GM21447 (cell line): ENCODE measurements around the gene CAPN9.

ENCODE experiments used
- ATAC-seq: cut with Tn5 transposase; IDR thresholded peaks from one replicate; pipeline ENCODE4 v1.9.1; 2021; ENCODE audit not compliant: unreplicated experiment

Gene CAPN9

DNA sequence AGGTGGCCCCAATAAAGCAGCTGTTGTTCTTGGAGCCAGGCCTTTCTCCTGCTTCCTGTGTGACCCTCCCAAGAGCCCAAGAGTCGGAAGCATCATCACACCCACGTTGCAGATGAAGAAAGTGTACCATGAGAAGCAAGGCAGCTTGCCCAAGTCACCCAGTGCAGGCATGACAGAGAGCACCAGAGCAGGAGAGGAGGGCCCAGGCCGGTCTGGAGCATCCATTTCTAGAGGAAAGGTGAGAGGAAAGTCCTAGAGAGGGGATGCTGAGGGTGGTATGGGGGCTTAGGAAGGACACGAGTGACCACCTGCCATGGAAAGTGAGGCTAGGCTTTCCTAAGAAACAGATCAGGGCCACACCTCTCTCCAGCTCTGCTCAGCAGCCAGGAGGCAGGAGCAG, 74.2 kb downstream of the CAPN9 start:
- no peak for ATAC-seq

DNA sequence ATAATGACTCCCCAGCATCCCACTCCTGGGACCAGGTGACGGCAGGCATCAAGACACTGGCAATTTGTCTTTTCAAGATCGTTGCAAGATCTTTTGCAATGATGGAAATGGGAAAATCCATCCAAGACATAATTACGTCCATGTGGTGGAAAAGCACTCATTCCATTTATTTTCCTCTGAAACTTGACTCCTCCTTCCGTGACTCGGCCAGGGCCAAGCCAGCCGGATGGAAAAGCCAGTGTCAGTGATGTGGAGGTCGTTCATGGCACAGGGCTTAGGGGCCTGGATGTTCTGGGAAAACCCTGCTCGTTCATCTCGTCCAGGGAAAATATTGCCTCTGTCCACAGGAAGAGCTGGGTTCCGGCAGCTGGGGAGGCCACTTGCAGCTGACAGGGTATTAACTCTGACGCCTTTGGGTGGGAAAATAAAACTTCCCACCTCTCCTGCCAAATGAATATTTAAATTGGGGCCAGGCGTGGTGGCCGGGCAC, 74.9 kb downstream of the CAPN9 start:
- ATAC-seq, result no peak

DNA sequence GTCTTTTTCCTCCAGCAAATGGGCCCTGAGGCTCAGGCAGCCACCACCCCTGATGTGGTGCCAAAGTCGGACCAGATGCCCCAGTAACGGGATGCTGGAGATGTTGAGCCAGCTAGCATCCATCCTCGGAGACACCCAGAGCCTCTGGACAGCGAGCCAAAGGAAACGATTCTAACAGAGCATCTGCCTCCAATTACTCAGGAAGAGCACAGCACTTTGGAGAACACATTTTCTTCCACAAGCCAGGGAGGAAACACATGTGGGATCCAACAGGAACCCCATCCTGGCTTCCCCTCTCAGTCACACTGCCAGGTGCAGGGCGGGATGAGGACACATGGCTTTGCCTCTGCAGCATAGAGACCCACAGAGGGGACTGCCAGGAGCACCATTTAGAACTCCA, 76.2 kb downstream of the CAPN9 start:
- ATAC-seq, result no peak

DNA sequence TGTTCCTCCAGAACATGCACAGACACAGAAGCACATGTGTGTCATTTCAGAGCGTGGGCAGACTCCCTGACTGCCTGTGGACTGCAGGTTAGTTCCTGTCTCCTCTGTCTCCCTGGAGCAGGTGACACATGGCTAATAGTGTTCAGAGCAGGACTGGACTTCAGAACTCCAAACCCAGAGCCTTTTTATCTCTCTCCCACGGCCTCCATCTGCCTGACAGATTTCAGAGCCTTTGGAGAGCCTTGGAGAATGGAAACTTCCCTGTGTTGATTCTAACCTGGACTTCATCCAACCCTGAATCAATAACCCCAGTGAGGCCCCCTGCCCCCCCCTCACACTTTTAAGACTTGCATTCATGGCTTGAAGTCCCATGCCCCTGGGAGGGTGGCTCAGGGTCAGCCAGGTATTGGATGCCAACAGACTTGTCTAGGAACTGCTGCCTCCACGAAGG, 76.8 kb downstream of the CAPN9 start:
- ATAC-seq, result no peak

DNA sequence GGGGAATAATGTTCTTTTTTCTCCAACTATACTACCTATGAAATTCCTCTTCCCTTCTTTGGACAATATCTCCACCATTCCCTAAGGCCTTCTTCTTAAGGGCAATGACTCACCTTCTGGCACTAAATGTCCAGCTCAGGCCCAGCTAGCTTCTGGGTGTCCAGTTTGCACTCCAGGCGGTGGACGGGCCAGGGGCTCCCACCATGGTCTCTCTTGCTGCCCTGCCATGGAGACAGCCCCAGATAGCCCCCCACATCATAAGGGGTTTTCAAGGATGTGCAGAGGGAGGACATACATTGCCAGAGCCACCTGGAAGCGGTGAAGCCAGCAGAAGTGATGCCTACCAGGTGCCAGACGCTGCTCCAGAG, 77.3 kb downstream of the CAPN9 start:
- ATAC-seq, result no peak

DNA sequence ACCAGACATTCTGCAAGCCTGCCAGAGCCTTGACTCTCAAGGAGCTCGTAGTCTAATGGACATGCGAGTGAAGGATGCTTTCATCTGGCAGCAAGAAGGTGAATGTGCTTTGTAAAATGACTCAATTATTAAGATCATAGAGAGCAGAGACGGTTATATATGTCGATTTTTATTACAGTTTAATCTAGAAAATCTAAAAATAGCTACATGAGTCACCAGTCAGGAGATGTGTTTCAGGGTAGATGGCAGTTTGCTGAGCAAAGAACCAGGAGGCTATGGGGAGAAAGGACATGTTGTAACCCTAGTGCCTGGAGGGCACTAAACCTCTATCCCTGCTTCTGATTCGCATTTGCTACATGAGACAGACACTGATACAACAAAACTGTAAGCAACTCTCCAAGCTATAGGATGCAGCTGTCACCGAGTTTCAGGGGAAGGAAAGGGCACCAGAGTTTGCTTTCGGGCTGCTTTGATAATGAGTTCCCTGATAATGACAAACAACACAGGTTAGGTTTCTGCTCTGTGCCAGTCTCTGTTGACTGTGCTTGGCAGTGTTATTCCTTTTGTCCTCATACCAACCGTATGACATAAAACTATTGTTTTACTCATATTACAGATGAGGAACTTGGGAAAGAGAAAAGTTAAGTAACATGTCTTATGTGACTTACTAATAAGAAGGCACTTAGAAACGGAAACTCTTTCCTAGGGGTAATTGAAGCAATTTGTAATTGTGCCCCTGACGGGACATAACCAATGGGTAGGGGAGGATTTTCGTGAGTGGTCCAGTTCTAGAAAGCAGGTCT, 77.9 kb downstream of the CAPN9 start:
- no peak for ATAC-seq

DNA sequence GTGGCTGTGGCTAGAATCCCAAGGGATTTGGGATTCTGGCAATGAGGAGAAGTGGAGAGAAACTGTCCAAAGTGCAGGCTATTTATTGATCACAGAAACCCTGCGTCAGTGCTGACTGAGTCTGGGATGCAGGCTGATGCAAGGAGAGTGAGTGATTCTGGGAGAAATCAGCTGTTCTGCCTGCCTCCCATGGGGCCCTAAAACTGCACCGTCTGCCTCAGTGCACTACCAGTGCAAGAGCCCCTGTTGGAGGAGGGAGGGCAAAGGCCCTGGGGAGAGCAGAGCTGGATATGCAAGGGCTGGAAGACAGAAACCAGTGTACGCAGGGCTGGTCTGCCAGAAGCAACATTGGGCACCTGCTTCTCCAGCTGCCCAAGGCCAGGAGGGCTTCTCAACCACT, 78.6 kb downstream of the CAPN9 start:
- no peak for ATAC-seq

DNA sequence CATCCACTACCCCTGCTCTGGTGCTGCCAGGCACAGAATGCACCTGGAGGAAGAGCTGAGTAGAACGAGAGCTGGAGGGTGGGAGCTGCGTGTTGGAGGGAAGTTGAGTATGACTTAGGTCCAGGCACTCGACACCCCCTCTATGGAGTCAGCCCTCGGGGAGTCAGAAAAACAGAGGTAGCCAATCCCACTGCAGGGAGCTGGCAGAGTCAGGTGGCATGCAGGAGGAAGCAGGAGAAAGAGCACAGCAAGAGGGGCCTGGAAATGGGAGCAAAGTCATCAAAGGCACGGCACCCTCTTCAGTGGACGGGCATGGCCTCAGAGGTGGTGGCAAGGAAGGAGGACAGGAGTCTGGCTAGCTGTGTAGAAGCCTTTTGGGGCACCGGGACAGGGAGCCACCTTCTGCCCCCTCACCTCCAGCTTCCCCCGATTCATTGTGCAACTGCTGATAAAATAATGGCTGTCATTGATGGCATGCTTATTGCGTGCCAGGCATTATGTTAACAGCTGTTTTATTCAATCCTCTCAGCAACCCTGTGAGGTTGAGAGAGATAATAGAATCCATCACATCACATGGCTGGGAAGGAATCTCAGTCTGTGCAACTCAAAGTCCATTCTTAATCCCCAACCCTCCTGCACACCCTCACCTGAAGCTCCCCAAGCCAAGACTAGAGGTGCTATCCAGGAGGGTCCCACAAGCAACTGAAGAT, 79.1 kb downstream of the CAPN9 start:
- ATAC-seq, result no peak

DNA sequence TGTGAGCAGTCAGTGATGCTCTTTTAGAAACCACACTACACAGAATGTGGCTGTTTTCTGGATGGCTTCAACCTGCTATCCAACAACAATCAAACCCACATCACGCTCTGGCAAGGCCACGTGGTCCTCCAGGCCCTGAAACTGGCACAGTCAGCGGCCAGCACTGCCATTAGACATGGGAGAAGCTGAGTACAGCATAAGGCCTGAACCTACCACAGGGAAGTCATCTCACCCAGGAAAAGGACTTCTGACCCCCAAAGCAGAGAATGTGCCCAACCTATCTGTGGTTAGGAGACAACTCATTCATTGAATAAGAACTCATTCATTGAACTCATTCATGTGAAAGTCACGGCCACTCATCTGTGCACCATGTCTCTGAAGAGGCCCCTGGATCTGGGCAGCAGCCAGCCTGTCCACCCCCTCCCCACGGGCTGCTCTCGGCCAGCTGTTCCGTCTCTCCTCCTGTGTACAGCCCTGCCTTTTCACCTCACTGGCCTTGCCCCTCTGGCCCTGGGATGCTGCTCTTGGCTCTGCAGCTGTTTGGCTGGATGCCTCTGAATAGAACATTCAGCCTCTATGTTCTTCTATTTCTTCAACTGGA, 80.0 kb downstream of the CAPN9 start:
- ATAC-seq, result no peak

DNA sequence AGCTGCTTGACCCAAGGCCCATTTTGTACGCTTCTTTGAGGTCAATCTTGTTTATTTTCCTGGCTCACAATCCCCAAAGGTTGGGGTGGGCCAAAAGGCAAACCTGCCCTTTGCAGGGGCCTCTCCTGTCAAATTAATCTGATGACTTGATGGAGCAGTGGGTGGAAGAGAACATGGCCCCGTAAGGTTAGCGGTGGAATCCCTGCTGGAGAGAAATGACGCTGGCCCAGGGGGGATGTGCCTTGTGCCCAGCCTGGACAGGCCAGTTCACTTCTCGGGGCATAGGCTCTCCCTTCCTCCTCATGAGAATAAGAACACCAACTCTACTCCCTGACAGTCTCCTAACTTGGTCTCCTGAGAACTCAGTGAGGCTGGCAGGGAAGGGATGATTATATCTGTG, 80.6 kb downstream of the CAPN9 start:
- no peak for ATAC-seq

DNA sequence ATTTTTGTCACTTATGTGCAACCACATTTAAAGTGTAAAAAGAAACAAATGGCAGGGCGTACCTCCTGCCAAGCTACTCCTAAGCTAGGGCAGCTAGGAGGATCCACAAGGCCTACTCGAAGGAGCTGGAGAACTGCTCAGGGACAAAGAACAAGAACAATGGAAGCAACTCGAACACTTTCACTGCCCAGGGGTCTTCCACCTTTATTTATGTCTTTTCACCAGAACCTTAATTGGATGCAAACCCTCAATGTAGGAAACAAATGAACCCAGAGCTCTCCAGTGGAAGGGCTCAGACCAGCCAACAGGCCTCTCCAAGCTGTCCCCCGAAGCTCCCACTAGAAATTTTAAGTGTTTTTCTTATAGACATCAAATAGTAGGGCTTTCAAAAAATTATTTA, 81.2 kb downstream of the CAPN9 start:
- ATAC-seq, result no peak

DNA sequence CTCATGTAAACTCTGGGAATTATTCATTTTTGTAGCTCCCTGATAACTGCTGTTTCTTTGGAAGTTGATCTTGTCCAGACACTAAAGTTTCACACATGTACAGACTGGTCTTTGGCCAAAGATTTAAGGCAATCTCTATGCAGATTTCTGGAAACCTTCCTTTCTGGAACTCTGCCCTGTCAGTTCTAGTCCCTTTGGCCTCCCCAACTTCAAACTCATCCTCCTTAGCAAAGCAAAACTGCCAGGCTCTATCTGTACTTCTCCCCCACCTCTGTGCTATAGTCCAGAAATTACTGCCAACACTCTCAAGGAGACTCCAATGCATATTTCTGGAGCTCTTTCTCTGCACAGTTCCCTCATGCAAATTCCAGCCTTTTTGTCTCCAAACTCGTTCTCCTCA, 84.6 kb downstream of the CAPN9 start:
- no peak for ATAC-seq

DNA sequence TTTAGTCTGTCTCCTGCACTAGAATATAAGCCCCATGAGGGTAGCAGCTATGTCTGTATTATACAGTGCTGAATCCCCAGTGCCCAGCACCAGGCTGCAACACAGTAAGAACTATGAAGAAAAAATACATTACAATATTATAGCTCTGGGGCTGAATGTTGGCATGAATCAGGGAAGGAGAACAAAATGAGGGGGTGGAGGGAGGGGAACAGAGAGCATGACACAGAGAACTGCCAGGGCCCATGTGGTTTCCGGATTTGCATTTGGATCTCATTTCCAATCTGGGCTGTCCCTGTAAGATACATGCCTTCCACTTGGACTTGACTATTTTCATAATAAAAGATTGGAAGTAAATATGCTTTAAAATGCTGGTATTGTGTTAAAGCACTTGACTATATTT, 85.3 kb downstream of the CAPN9 start:
- ATAC-seq, result no peak

DNA sequence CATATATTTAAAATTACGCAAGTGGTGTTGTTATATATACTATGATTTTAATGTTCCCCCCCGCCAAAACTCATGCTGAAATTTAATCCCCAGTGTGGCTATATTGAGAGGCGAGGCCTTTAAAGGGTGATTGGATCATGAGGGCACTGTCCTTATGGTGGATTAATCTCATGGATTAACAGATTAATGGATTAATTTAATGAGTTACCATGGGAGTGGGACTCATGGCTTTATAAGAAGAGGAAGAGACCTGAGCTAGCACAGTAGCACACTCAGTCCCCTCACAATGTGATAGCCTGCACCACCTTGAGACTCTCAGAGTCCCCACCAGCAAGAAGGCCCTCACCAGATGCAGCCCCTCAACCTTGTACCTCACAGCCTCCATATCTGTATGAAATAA, 86.3 kb downstream of the CAPN9 start:
- ATAC-seq, result no peak

DNA sequence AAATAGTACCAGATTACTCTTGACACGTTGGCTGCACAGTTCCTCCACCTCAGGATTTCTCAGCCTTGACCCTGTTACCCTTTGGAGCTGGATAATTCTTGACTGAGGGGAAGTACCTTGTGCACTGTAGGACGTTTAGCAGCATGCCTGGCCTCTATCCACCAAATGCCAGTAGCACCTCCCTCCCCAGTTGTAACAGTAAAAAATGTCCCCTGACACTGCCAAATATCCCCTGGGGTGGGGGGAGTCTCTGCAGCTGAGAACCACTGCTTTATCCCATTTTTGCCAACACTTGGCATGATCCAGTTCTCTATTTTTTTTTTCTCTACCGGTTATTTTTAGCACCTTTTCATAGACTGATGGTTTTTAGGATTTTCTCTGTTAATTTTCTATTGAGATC, 87.1 kb downstream of the CAPN9 start:
- ATAC-seq, result no peak

DNA sequence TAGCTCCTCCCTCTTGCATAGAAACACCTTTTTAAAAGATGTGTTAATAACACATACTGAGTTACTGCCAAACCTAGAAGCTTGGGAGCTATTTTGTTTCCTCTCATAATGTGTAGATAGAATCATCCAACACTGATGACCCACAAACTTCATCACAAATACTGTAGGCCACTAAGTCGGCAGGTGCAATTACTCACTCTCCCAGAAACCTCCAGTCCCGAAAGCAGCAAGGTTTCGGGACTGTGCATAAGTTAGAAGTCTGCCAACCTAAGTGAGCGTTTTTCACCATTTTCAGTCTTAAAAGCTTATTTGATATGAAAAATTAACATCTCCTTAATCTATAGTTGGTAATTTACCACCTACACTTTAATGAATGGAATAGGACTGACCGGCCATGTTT, 89.2 kb downstream of the CAPN9 start:
- ATAC-seq, result no peak

DNA sequence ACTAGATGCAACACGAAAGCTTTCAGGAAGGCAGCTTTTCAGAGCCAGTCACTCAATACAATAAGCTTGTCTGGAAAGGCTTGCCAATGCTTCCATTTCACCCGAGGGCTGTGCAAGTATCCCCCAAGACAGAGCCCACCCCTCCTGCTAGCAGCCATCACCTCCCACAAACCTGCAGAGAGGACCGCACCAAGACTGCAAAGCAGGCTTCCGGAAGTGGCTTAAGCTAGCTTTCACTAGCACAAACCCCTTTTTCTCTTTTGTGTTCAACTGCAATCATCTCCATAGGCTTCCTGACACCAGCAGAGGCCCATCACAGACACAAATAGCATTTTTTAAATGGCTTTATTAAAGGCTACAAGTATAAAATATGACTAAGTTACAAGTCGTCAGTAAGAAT, 89.6 kb downstream of the CAPN9 start:
- no peak for ATAC-seq

DNA sequence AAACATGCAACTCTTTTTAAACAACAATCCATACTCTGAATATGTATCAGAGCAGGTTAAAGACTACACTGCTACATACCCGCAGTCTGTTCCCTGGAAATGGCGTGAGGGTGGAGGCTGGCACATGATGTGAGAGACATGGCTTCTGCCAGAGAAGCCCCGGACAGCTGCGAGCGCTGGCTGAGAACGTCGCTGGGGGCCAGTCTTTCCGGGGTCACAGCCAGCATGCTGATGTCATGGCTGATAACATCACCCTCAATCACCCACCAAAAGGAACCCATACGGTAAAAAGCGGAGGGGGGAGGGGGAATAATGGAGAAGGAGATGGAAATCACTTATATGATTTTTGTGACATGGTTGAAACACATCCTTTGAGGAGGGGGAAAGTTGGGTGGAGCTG, 92.0 kb downstream of the CAPN9 start:
- no peak for ATAC-seq

DNA sequence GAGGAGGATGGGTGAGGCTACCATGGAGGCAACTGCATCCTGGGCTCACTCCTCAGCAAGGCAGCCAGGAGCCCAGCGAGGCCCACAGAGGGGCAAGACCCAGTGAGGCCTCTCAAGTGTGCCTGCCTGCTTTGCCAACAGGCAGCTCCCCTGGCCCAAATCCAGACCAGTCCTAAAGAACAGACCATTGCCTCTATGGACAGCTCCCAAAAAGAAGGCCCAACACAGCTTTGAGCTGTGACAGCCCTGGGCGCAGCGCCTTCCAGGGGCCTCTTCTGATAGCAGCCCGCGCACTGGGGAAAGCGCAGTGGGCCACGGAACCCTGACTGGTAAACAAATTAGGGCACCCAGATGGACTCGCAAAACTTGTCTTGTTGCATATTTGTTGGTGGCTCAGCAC, 95.6 kb downstream of the CAPN9 start:
- no peak for ATAC-seq

DNA sequence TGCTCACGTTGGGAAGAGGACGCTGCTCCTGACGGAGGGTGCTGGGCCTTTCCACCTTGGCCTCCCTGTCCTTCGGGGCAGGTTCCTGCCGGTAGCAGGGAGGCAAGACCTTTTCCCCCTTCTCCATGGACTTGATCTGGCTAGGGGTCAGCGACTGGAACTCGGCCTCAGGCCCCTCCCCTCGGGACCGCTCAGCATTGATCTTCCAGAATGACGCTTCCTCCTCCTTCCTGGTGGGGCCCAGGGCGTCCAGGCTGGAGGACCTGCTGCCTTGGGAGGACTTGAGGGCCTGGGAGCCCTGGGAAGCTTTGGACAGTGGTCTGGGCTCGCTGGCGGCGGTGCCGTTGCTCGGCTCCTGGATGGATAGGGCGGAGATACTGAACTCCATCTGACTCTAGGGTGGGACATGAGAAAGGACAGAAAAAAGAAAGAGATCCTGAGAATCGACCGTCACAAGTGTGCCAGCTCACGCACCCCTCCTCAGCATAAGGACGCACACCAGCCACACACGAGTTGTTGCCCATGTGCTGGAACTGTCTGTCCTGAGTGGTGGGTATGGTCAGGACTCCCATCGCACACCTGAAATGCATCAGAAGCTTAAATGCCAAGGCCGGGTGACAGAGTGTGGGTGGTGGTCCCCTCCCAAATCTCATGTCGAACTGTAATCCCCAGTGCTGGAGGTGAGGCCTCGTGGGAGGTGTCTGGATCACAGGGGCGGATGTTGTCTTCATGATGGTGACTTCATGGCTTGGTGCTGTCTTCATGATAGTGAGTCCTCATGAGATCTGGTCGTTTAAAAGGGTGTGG, 96.5 kb downstream of the CAPN9 start:
- ATAC-seq, result no peak

DNA sequence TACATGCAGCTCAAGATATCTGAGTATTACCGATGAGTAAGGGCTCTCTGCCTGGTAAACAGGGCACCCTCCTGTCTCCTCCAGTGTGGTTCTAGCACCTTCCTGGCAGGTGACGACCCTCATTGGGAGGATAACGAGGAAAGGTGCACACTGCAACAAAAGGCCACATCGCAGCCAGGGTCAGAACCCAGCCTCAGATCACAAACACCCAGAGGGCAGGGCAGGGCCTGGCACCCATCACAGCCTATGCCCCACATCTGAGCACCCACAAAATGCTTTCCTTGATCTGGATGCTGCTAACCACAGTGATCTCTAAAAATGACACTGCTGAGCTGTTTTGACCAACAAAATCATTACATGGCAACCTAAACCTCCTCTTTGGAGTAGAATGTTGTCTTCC, 97.4 kb downstream of the CAPN9 start:
- no peak for ATAC-seq
